Large intestine (tissue), 3 donors: ENCODE measurements around the gene ZFHX3. TPM values are rescaled to one million over a fixed set of nuclear protein-coding genes. Genes with fewer than 3 reads are reported as not detected.
"Not testable (repeated sequence)": the region's sequence is repeated elsewhere in the genome, so short reads cannot be mapped to it uniquely, and the experiment has no call there.

Source experiments
- DNase-seq, 2 donors: peaks; one replicate each; pipeline versions ENCODE4 v3.0.0 to v3.0.0-alpha.2; 2013
- H3K27ac ChIP-seq: one replicate; pipeline ENCODE4 v1.5.1; 2013; ENCODE audit warnings: low read length
- H3K27me3 ChIP-seq: 2 replicates; pipeline ENCODE4 v1.6.1; 2013; ENCODE audit warnings: low read length; ENCODE audit not compliant: control insufficient read depth, insufficient read depth
- H3K36me3 ChIP-seq: 2 replicates; pipeline ENCODE4 v1.6.1; 2013; ENCODE audit warnings: low read length; ENCODE audit not compliant: control insufficient read depth, insufficient read depth
- H3K4me1 ChIP-seq: one replicate; pipeline ENCODE4 v1.6.1; 2013; ENCODE audit warnings: low read length; ENCODE audit not compliant: control insufficient read depth, insufficient read depth
- H3K4me3 ChIP-seq: one replicate; pipeline ENCODE4 v1.5.1; 2013; ENCODE audit warnings: low read length
- H3K9me3 ChIP-seq: one replicate; pipeline ENCODE4 v1.6.1; 2013; ENCODE audit warnings: mild to moderate bottlenecking, low read depth, low read length, moderate library complexity; ENCODE audit not compliant: control insufficient read depth
- WGBS: methylation state at CpG from one replicate; pipeline ENCODE4 v1.1.5; 2013; ENCODE audit warnings: low lambda C conversion rate; ENCODE audit not compliant: insufficient coverage; 5-methylcytosine and 5-hydroxymethylcytosine counted together
- polyA plus RNA-seq: library from polyadenylated mRNA; unstranded; fragments of 120-200 nt; gene quantifications from one replicate; pipeline ENCODE4 v1.2.1, GENCODE V29; 2013

The ZFHX3 gene
- polyA plus RNA-seq, 1 donor = 10.5 TPM

GRCh38 chr16:73010150-73010676 is 37.7 kb downstream of the ZFHX3 start:
- Histone ChIP-seq H3K27ac (no peak overlapping the region), H3K9me3 (no peaks in the 10 kb centered on the region), H3K4me1 (peaks cover 3% of the 10 kb centered on the region), H3K4me3 (no peak overlapping the region), H3K36me3 (no peaks in the 10 kb centered on the region), H3K27me3 (no peaks in the 10 kb centered on the region)
- WGBS = no CpG with 5 or more reads among the region's 12 CpGs
- DNase-seq = no peak

- H3K4me1 ChIP-seq, H3K9me3 ChIP-seq, H3K27ac ChIP-seq, DNase-seq, H3K27me3 ChIP-seq, H3K4me3 ChIP-seq, H3K36me3 ChIP-seq: not testable (repeated sequence)
- 100% methylated on average over 5 of the region's 11 CpGs for WGBS
Measured at GRCh38 chr16:73009710-73010109, 38.2 kb downstream of the ZFHX3 start.

GRCh38 chr16:73006026-73006425 is 41.9 kb downstream of the ZFHX3 start:
- Histone ChIP-seq H3K27ac (no peak overlapping the region), H3K9me3 (no peaks in the 10 kb centered on the region), H3K27me3 (no peaks in the 10 kb centered on the region), H3K4me1 (no peaks in the 10 kb centered on the region), H3K4me3 (no peak overlapping the region), H3K36me3 (no peaks in the 10 kb centered on the region)
- WGBS = no CpG with 5 or more reads among the region's 2 CpGs
- DNase-seq = no peak

- Histone ChIP-seq H3K4me3 (no peak overlapping the region), H3K36me3 (no peaks in the 10 kb centered on the region), H3K9me3 (no peaks in the 10 kb centered on the region), H3K27me3 (no peaks in the 10 kb centered on the region), H3K27ac (no peak overlapping the region), H3K4me1 (peaks cover 9% of the 10 kb centered on the region)
- DNase-seq = no peak
- WGBS = no CpG with 5 or more reads among the region's 2 CpGs
Measured at GRCh38 chr16:73002866-73003265, 45.1 kb downstream of the ZFHX3 start.

- no peak overlapping the region for H3K27ac ChIP-seq
- no peak for DNase-seq
- no CpG with 5 or more reads among the region's 7 CpGs for WGBS
Measured at GRCh38 chr16:73000907-73001521, 46.9 kb downstream of the ZFHX3 start.

GRCh38 chr16:73000020-73000906 is 47.7 kb downstream of the ZFHX3 start:
- no peaks in the 10 kb centered on the region for H3K27me3 ChIP-seq
- H3K27ac ChIP-seq = no peak overlapping the region
- no peak for DNase-seq
- H3K36me3 ChIP-seq = no peaks in the 10 kb centered on the region
- peaks cover 31% of the 10 kb centered on the region for H3K4me1 ChIP-seq
- WGBS = no CpG with 5 or more reads among the region's 22 CpGs
- H3K4me3 ChIP-seq = no peak overlapping the region
- H3K9me3 ChIP-seq = no peaks in the 10 kb centered on the region

More at GRCh38 chr16:73000907-73001521, 46.9 kb downstream of the ZFHX3 start:
- Histone ChIP-seq H3K36me3 (no peaks in the 10 kb centered on the region), H3K4me3 (no peak overlapping the region), H3K27me3 (no peaks in the 10 kb centered on the region), H3K4me1 (peaks cover 25% of the 10 kb centered on the region), H3K9me3 (no peaks in the 10 kb centered on the region)

GRCh38 chr16:72999541-73000019 is 48.3 kb downstream of the ZFHX3 start:
- no peak overlapping the region for H3K4me3 ChIP-seq
- no peaks in the 10 kb centered on the region for H3K36me3 ChIP-seq

GRCh38 chr16:72997141-72997542 is 50.8 kb downstream of the ZFHX3 start:
- Histone ChIP-seq H3K9me3 (no peaks in the 10 kb centered on the region), H3K4me3 (no peak overlapping the region), H3K36me3 (no peaks in the 10 kb centered on the region), H3K27me3 (no peaks in the 10 kb centered on the region), H3K27ac (no peak overlapping the region), H3K4me1 (peaks cover 35% of the 10 kb centered on the region)
- DNase-seq = peak; percentile 47 to 68
- no CpG with 5 or more reads among the region's 7 CpGs for WGBS

More at GRCh38 chr16:72999541-73000019, 48.3 kb downstream of the ZFHX3 start:
- no peak for DNase-seq
- peaks cover 31% of the 10 kb centered on the region for H3K4me1 ChIP-seq
- H3K27me3 ChIP-seq = no peaks in the 10 kb centered on the region
- no peaks in the 10 kb centered on the region for H3K9me3 ChIP-seq
- no CpG with 5 or more reads among the region's 9 CpGs for WGBS
- no peak overlapping the region for H3K27ac ChIP-seq

- 42% methylated on average over 2 of the region's 11 CpGs for WGBS
- Histone ChIP-seq H3K36me3 (no peaks in the 10 kb centered on the region), H3K27ac (peak overlapping the region; percentile 5), H3K9me3 (no peaks in the 10 kb centered on the region), H3K4me1 (peaks cover 41% of the 10 kb centered on the region), H3K4me3 (no peak overlapping the region), H3K27me3 (no peaks in the 10 kb centered on the region)
- DNase-seq = no peak
Measured at GRCh38 chr16:72996291-72997062, 51.5 kb downstream of the ZFHX3 start.

- H3K27me3 ChIP-seq, DNase-seq, H3K36me3 ChIP-seq, H3K27ac ChIP-seq, H3K9me3 ChIP-seq, H3K4me3 ChIP-seq: not testable (repeated sequence)
- H3K4me1 ChIP-seq = peaks cover 41% of the 10 kb centered on the region
- no CpG with 5 or more reads among the region's 9 CpGs for WGBS
Measured at GRCh38 chr16:72995882-72996270, 52.1 kb downstream of the ZFHX3 start.
